ENCODE measurements around the gene RAB8A.
"Not testable (repeated sequence)": the region's sequence is repeated elsewhere in the genome, so short reads cannot be mapped to it uniquely, and the experiment has no call there.

Gene RAB8A

GRCh38 chr19:16078759-16079707, 32.7 kb upstream of the RAB8A start:
- peak; percentile 43 to 50 for DNase-seq

GRCh38 chr19:16084067-16084685, 27.5 kb upstream of the RAB8A start:
- no peak for DNase-seq

GRCh38 chr19:16085115-16085514, 26.6 kb upstream of the RAB8A start:
- no peak for DNase-seq

- DNase-seq: not testable (repeated sequence)
These were observed 24.3 kb upstream of the RAB8A start for GRCh38 chr19:16087404-16087803.

- DNase-seq: no peak
These were observed 23.7 kb upstream of the RAB8A start for GRCh38 chr19:16087940-16088339.

- no peak for DNase-seq
These were observed 23.2 kb upstream of the RAB8A start for GRCh38 chr19:16088351-16089009.

GRCh38 chr19:16089010-16089846, 22.5 kb upstream of the RAB8A start:
- DNase-seq: no peak

- no peak for DNase-seq
These were observed 19.9 kb upstream of the RAB8A start for GRCh38 chr19:16091546-16092475.

- DNase-seq: no peak
These were observed 17.2 kb upstream of the RAB8A start for GRCh38 chr19:16094360-16095070.

GRCh38 chr19:16095071-16095571, 16.6 kb upstream of the RAB8A start:
- DNase-seq: no peak

GRCh38 chr19:16096280-16096855, 15.3 kb upstream of the RAB8A start:
- DNase-seq: no peak

- no peak for DNase-seq
These were observed 13.3 kb upstream of the RAB8A start for GRCh38 chr19:16098416-16098768.

GRCh38 chr19:16098821-16099220, 12.9 kb upstream of the RAB8A start:
- DNase-seq: no peak

GRCh38 chr19:16099314-16099965, 12.2 kb upstream of the RAB8A start:
- not testable (repeated sequence) for DNase-seq

GRCh38 chr19:16100524-16100923, 11.2 kb upstream of the RAB8A start:
- DNase-seq: no peak

GRCh38 chr19:16104722-16105121, 7.0 kb upstream of the RAB8A start:
- DNase-seq: no peak

- DNase-seq: no peak
These were observed 5.6 kb upstream of the RAB8A start for GRCh38 chr19:16106121-16106520.

GRCh38 chr19:16111909-16112752, 442 bp downstream of the RAB8A start:
- no peak for DNase-seq

- no peak for DNase-seq
These were observed 1.1 kb downstream of the RAB8A start for GRCh38 chr19:16112778-16113177.

Measured in stimulated activated CD4-positive, alpha-beta T cell treated with anti-CD3 and anti-CD28 coated beads, Interleukin-2, amount 100 ng/mL, for 48 hours (primary cell).